ENCODE results near the gene DMWD.

Gene DMWD

DNA sequence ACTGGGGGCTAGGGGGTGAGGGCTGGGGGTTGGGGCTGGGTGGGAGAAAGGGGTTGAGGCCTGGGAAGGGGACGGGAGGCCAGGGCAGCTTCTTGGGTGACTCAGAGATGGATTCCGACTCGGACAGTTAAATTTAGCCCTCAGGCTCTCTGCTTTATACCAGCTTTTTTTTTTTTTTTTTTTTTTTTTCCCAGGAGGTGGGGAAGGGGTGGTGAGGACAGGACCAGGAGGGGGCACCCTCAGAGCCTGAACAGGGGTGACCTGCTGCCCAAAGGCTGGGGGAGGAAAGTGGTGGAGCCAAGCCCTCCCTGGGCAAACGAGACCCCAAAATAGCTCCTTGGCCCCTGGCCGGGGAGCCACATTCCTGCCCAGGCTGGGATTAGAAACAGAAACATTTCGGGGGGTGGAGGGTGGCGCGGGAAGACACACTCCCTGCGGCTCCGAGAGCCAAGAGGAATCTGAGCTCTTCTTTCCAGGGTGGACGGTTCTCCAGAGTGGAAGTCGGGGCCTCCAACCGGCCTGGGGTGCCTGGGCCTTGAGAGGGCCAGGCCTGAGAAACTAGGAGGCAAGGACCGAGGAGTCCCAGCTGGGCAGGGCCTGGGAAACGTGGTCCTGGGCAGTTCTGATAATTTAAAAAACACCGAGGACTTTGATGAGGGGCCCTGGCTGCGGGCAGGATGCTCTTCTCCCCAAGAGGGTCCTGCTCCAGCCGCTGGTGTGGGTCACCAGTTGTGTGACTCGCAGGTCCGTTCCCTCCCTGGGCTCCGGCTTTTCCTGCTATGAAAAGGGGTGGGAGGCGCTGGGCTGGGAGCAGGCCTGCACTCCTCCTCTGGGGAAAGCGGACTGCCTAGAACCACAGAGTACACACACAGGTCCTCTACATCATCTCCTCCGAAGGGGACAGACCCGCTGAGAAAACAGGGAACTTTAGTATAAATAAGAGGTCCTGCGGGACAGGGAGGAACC, 9.5 kb downstream of the DMWD start:
- H3K4me2 ChIP-seq (ENCODE audit: low read length): peak overlapping the region; percentile 82
- peak overlapping the region; percentile 80 for H3K9ac ChIP-seq (ENCODE audit: low read depth, low read length)
- peak overlapping the region; percentile 74 for H3K4me3 ChIP-seq (ENCODE audit: low read length)
- H3K36me3 ChIP-seq (ENCODE audit: insufficient read depth, low read length): peaks cover 51% of the 10 kb centered on the region
- peaks cover 58% of the 10 kb centered on the region for H3K4me1 ChIP-seq (ENCODE audit: control insufficient read depth, insufficient read depth, low read length)
- no peaks in the 10 kb centered on the region for H3K27me3 ChIP-seq (ENCODE audit: control insufficient read depth, insufficient read depth, low read length)
- no peaks in the 10 kb centered on the region for H3K9me3 ChIP-seq (replicated peaks; ENCODE audit: low read length)

DNA sequence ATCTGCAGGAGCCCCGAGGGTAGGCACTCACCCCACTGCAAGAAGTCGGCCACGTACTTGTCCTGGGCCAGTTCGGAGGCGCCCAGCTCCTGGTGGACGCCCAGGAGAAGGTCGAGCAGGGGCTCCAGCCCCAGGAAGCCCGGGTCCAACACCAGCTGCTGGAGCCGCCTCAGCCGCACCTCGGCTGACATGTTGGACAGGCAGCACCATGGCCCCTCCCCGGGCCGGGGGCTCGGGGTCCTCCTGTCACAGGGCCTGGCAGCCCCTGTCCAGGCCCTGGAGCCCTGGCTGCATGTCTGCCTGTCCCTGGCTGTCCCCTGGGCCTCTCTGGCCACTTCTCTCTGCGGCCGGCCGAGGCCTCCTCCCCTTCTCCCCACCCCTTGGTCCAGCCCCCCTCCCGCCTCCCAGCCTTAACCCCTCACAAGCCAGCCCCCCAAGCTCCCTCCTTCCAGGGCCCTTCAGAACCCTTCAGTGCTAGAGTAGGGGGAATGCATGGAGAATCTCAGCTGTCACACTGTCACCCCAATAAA, 10.4 kb downstream of the DMWD start, which contains the start of gene DMPK:
DMPK (minus strand) TSS at position 329 of the 530 bp plus-strand sequence; CDS start at position 191, 138 bp downstream.
- Histone ChIP-seq H3K9me3 (replicated peaks; ENCODE audit: low read length) (no peaks in the 10 kb centered on the region), H3K4me2 (ENCODE audit: low read length) (peak within 1 kb of the TSS; percentile 82), H3K27me3 (ENCODE audit: control insufficient read depth, insufficient read depth, low read length) (no peaks in the 10 kb centered on the region), H3K4me1 (ENCODE audit: control insufficient read depth, insufficient read depth, low read length) (peaks cover 58% of the 10 kb centered on the region), H3K9ac (ENCODE audit: low read depth, low read length) (peak within 1 kb of the TSS; percentile 80), H3K4me3 (ENCODE audit: low read length) (peak within 1 kb of the TSS; percentile 74), H3K36me3 (ENCODE audit: insufficient read depth, low read length) (peaks cover 53% of the 10 kb centered on the region)

- H3K27me3 ChIP-seq (ENCODE audit: control insufficient read depth, insufficient read depth, low read length): no peaks in the 10 kb centered on the region
- H3K36me3 ChIP-seq (ENCODE audit: insufficient read depth, low read length): peaks cover 53% of the 10 kb centered on the region
- peak overlapping the region; percentile 70 for H3K9ac ChIP-seq (ENCODE audit: low read depth, low read length)
- no peaks in the 10 kb centered on the region for H3K9me3 ChIP-seq (replicated peaks; ENCODE audit: low read length)
- H3K4me1 ChIP-seq (ENCODE audit: control insufficient read depth, insufficient read depth, low read length): peaks cover 58% of the 10 kb centered on the region
- H3K4me3 ChIP-seq (ENCODE audit: low read length): peak overlapping the region; percentile 74
- H3K4me2 ChIP-seq (ENCODE audit: low read length): peak overlapping the region; percentile 82
These were observed 11.2 kb downstream of the DMWD start for GRCh38 chr19:45781214-45782161.

DNA sequence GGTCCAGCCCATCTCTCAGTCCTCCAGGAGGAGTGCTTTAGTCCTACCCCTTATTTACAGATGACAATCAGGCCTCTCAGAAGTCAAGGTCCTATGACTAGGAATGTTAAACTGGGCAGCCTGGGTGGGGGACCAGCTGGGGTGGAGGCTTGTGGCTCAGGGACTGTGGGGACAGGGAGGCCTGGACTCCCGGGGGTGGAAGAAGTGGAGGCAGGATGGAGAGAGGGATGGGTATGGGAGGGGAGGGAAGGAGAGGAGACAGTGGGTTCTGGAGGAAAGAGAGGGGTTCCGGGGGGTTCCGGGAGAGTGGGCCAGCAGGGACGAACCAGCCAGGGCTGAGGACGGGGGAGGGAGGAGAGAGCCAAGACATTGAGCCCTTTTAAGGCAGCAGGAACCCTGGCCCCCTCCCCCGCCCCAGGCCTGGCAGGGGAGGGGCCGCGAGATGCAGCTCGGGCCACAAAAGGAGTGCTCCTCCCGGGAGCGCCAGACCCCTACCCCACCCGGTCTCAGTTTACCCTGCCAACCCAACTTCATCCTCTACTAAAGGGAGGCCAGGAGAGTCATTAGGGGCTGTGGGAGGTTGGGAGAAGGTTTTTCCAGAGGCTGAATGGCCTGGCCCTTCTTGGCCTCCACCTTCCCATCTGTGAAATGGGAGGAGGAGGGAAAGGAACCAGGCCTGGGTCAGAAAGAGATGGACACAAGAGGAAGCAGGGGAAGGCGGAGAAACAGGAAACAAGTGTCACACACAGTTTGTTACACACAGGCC, 12.0 kb downstream of the DMWD start:
- Histone ChIP-seq H3K4me3 (ENCODE audit: low read length) (peak overlapping the region; percentile 74), H3K27me3 (ENCODE audit: control insufficient read depth, insufficient read depth, low read length) (no peaks in the 10 kb centered on the region), H3K4me2 (ENCODE audit: low read length) (peak overlapping the region; percentile 82), H3K9ac (ENCODE audit: low read depth, low read length) (peak overlapping the region; percentile 70), H3K4me1 (ENCODE audit: control insufficient read depth, insufficient read depth, low read length) (peaks cover 57% of the 10 kb centered on the region), H3K9me3 (replicated peaks; ENCODE audit: low read length) (no peaks in the 10 kb centered on the region), H3K36me3 (ENCODE audit: insufficient read depth, low read length) (peaks cover 46% of the 10 kb centered on the region)

- Histone ChIP-seq H3K4me1 (ENCODE audit: control insufficient read depth, insufficient read depth, low read length) (peaks cover 52% of the 10 kb centered on the region), H3K9me3 (replicated peaks; ENCODE audit: low read length) (no peaks in the 10 kb centered on the region), H3K9ac (ENCODE audit: low read depth, low read length) (no peak overlapping the region), H3K4me2 (ENCODE audit: low read length) (peak overlapping the region; percentile 82), H3K27me3 (ENCODE audit: control insufficient read depth, insufficient read depth, low read length) (no peaks in the 10 kb centered on the region), H3K36me3 (ENCODE audit: insufficient read depth, low read length) (peaks cover 40% of the 10 kb centered on the region), H3K4me3 (ENCODE audit: low read length) (peak overlapping the region; percentile 74)
These were observed 12.5 kb downstream of the DMWD start for GRCh38 chr19:45780146-45780447.

DNA sequence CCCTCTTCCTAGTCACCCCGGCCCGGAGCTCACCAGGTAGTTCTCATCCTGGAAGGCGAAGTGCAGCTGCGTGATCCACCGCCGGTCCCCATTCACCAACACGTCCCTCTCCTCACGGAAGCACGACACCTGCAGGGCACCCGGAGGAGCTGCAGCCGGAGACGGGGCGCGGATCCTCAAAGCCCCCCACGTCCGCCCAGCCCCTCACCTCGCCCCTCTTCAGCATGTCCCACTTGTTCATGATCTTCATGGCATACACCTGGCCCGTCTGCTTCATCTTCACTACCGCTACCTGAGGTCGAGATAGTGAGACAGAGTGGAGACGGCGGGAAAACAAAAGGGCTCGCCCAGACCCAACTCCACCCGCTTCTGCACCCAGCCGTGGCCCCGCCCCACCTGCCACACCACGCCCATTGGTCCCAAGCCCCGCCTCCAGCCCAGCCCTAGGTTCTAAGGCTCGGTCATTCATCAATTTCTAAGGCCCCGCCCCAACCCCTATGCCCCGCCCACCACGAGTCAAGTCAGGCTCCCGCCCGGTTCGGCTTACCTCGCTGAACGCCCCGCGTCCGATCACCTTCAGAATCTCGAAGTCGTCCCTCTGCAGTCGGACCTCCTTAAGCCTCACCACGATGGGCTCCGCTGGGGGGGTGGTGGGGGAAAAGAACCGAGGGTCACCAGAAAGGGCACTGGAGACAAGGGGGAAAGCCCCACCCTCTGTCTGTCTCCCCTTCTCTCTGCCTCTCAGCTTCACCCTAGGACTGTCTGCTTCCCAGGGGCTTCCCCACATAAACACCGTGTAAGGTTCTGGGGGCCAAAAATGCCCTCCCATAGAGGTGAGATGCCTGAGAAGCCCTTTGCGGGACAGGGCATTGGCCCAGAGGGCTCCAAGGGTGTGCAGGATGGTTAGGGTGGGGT, 13.2 kb downstream of the DMWD start:
- peak overlapping the region; percentile 74 for H3K4me3 ChIP-seq (ENCODE audit: low read length)
- H3K9ac ChIP-seq (ENCODE audit: low read depth, low read length): no peak overlapping the region
- no peaks in the 10 kb centered on the region for H3K27me3 ChIP-seq (ENCODE audit: control insufficient read depth, insufficient read depth, low read length)
- H3K9me3 ChIP-seq (replicated peaks; ENCODE audit: low read length): no peaks in the 10 kb centered on the region
- peaks cover 46% of the 10 kb centered on the region for H3K4me1 ChIP-seq (ENCODE audit: control insufficient read depth, insufficient read depth, low read length)
- H3K4me2 ChIP-seq (ENCODE audit: low read length): peak overlapping the region; percentile 82
- peaks cover 41% of the 10 kb centered on the region for H3K36me3 ChIP-seq (ENCODE audit: insufficient read depth, low read length)

DNA sequence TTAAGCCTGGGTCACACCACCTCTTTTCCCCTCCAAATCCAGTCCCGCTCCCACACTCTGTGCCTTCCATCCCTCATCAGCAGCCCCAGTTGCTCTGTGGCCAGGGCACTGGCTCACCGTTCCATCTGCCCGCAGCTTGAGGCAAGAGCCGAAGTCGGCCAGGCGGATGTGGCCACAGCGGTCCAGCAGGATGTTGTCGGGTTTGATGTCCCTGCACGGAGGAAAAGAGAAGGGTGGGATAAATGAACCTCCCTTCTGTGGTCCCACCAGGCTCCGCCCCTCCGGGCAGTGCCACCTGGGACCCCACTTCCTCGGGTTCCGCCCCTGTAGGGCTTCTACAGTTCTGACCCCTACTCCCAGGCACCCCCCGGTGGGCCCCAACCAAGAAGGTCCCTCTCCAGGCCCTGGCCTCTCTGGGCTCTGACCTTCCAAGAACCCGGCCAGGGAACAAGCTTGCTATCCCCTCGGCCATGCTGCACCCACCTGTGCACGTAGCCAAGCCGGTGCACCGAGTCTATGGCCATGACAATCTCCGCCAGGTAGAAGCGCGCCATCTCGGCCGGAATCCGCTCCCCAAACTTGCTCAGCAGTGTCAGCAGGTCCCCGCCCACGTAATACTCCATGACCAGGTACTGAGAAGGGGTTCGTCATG, 14.5 kb downstream of the DMWD start:
- Histone ChIP-seq H3K4me3 (ENCODE audit: low read length) (no peak overlapping the region), H3K36me3 (ENCODE audit: insufficient read depth, low read length) (peaks cover 46% of the 10 kb centered on the region), H3K4me1 (ENCODE audit: control insufficient read depth, insufficient read depth, low read length) (peaks cover 32% of the 10 kb centered on the region), H3K4me2 (ENCODE audit: low read length) (no peak overlapping the region), H3K9ac (ENCODE audit: low read depth, low read length) (no peak overlapping the region), H3K9me3 (replicated peaks; ENCODE audit: low read length) (no peaks in the 10 kb centered on the region), H3K27me3 (ENCODE audit: control insufficient read depth, insufficient read depth, low read length) (no peaks in the 10 kb centered on the region)

- Histone ChIP-seq H3K4me2 (ENCODE audit: low read length) (no peak overlapping the region), H3K4me3 (ENCODE audit: low read length) (no peak overlapping the region), H3K36me3 (ENCODE audit: insufficient read depth, low read length) (peaks cover 46% of the 10 kb centered on the region), H3K4me1 (ENCODE audit: control insufficient read depth, insufficient read depth, low read length) (peaks cover 27% of the 10 kb centered on the region), H3K9ac (ENCODE audit: low read depth, low read length) (no peak overlapping the region), H3K9me3 (replicated peaks; ENCODE audit: low read length) (no peaks in the 10 kb centered on the region), H3K27me3 (ENCODE audit: control insufficient read depth, insufficient read depth, low read length) (no peaks in the 10 kb centered on the region)
These were observed 15.2 kb downstream of the DMWD start for GRCh38 chr19:45777395-45777961.

DNA sequence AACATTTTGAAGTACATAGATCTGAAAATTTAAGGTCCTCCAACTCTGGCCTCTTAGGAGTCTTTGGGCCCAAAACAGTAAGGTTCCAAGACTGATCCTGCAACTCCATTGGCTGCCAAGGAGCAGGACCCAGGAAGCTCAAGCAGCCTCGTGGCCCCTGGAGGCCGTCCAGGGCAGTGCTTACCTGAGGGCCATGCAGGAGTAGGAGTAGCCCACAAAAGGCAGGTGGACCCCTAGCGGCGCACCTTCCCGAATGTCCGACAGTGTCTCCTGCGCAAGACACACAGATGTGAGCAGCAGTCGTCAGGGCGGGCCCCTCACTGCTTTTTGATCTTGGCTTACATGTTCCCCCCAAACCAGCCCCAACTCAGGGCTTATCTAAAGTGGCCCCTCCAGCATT, 17.9 kb downstream of the DMWD start:
- H3K36me3 ChIP-seq (ENCODE audit: insufficient read depth, low read length): peaks cover 42% of the 10 kb centered on the region
- H3K4me1 ChIP-seq (ENCODE audit: control insufficient read depth, insufficient read depth, low read length): peaks cover 10% of the 10 kb centered on the region
- H3K9me3 ChIP-seq (replicated peaks; ENCODE audit: low read length): no peaks in the 10 kb centered on the region
- H3K9ac ChIP-seq (ENCODE audit: low read depth, low read length): no peak overlapping the region
- no peak overlapping the region for H3K4me3 ChIP-seq (ENCODE audit: low read length)
- H3K4me2 ChIP-seq (ENCODE audit: low read length): no peak overlapping the region
- H3K27me3 ChIP-seq (ENCODE audit: control insufficient read depth, insufficient read depth, low read length): no peaks in the 10 kb centered on the region
